ENCODE data around the gene NAP1L4. TPM values are rescaled to one million over a fixed set of nuclear protein-coding genes. Genes with fewer than 3 reads are reported as not detected.

NAP1L4 gene
- total and polyA plus RNA-seq, 2 of the 8 experiments (the other 6 are each of a cell fraction or from before 2014, with no cell fraction given): 75.8 to 194 TPM

GRCh38 chr11:2904153-2905052 lies 87.7 kb downstream of the NAP1L4 start:
- no peak overlapping the region for H2AK5ac ChIP-seq (ENCODE audit: low read depth, low read length)
- H4K91ac ChIP-seq (replicated peaks; ENCODE audit: insufficient read length, low read length): no peak overlapping the region
- no peak overlapping the region for H3K9ac ChIP-seq (replicated peaks in 1 of 4; ENCODE audit: extremely low read depth in 1 of 4, low read depth in 3 of 4, low read length in 3 of 4)
- H3K4ac ChIP-seq (replicated peaks; ENCODE audit: insufficient read length, low read depth, low read length): no peak overlapping the region
- H3K4me1 ChIP-seq (replicated peaks in 1 of 4; ENCODE audit: control insufficient read depth in 3 of 4, insufficient read depth in 4 of 4, low read length in 3 of 4): peaks cover 0 to 19% (median 14%) of the 10 kb centered on the region in 4 experiments; a peak in 5 of 7 replicates
- no peak overlapping the region for H3K18ac ChIP-seq (ENCODE audit: extremely low read depth, low read length)
- no peak overlapping the region for H2AFZ ChIP-seq (ENCODE audit: low read length)
- peaks cover 7% of the 10 kb centered on the region; the same call in 1 of the 2 replicates for H3K23me2 ChIP-seq (ENCODE audit: low read depth, low read length)
- no peak overlapping the region for H3K4me2 ChIP-seq (ENCODE audit: insufficient read depth in 1 of 2, low read depth in 2 of 2, low read length in 2 of 2)
- DNase-seq (ENCODE audit: low read depth in 1 of 2, low spot score in 2 of 2) (no peak), FAIRE-seq (no peak)
- H2BK5ac ChIP-seq (ENCODE audit: low read depth, low read length): no peak overlapping the region
- no peaks in the 10 kb centered on the region for H3K36me3 ChIP-seq (ENCODE audit: control insufficient read depth in 2 of 4, insufficient read depth in 4 of 4, low read length in 3 of 4)
- no peaks in the 10 kb centered on the region for H3K79me1 ChIP-seq (ENCODE audit: low read depth, low read length)
- no peak overlapping the region for H3K27ac ChIP-seq (ENCODE audit: low read depth, low read length)
- H3K9me3 ChIP-seq (ENCODE audit: insufficient read depth in 2 of 2, low read depth in 1 of 2, low read length in 1 of 2): no peaks in the 10 kb centered on the region
- peaks cover 0 to 25% (median 4%) of the 10 kb centered on the region in 4 experiments; a peak in 4 of 7 replicates for H3K27me3 ChIP-seq (replicated peaks in 1 of 4; ENCODE audit: control insufficient read depth in 3 of 4, extremely low read depth in 1 of 4, insufficient read depth in 3 of 4, low read length in 3 of 4)
- ChIA-PET POLR2A (ENCODE audit: partially characterized antibody) (interaction anchor here (1.4 kb wide), 1 partner anchor 12 kb away, joined by 9 read pairs; no protein-coding TSS in a partner anchor), CTCF (ENCODE audit: partially characterized antibody) (interaction anchor here (0.7 to 6.2 kb wide), 8 partner anchors 12 to 372 kb away, joined by 3 to 68 read pairs (median 4); partner anchors contain the start of gene PHLDA2)
- H3K4me3 ChIP-seq (ENCODE audit: extremely low read depth in 1 of 4, insufficient read depth in 2 of 4, low read depth in 3 of 4, low read length in 4 of 4): no peak overlapping the region
- no peak overlapping the region for H2BK120ac ChIP-seq (replicated peaks; ENCODE audit: low read depth, low read length)
- 0 out of 2 replicates have a peak overlapping the region, but pooled peaks have one; percentile 14 for H2BK12ac ChIP-seq (ENCODE audit: low read depth, low read length)
- no peak overlapping the region for H4K8ac ChIP-seq (ENCODE audit: extremely low read depth, insufficient read depth, low read length)
- H3K56ac ChIP-seq (replicated peaks; ENCODE audit: insufficient read length, low read depth, low read length): no peak overlapping the region
- H3K23ac ChIP-seq (ENCODE audit: insufficient read length): no peak overlapping the region
- WGBS, 2 experiments (ENCODE audit: extremely low coverage in 1 of 2, insufficient coverage in 1 of 2, insufficient read length in 1 of 2, insufficient replicate concordance in 2 of 2, low coverage in 1 of 2, low lambda C conversion rate in 2 of 2, missing lambda C conversion rate in 1 of 2): 84% methylated on average over 17 of the region's 21 CpGs; no CpG with 5 or more reads in 1 of the 2 experiments
- H4K5ac ChIP-seq (ENCODE audit: insufficient read length, low read depth, low read length): no peak overlapping the region
- no peak overlapping the region for H2BK15ac ChIP-seq (ENCODE audit: low read length)
- H3K79me2 ChIP-seq (ENCODE audit: control insufficient read depth in 1 of 2, insufficient read depth in 2 of 2, low read length in 2 of 2): no peaks in the 10 kb centered on the region
- H4K20me1 ChIP-seq (replicated peaks in 1 of 2; ENCODE audit: control insufficient read depth in 1 of 2, insufficient read depth in 2 of 2, low read length in 2 of 2): no peaks in the 10 kb centered on the region
- no peak overlapping the region for H2BK20ac ChIP-seq (ENCODE audit: low read length)
- TF ChIP-seq CTCF (IDR thresholded peaks at IDR 0.05; ENCODE audit: control extremely low read depth in 1 of 3, insufficient read depth in 1 of 3, low read depth in 1 of 3, low read length in 3 of 3) (no peak), RFX5 (IDR thresholded peaks at IDR 0.05; ENCODE audit: borderline replicate concordance, low read depth, low read length) (no peak), TBP (IDR thresholded peaks at IDR 0.05; ENCODE audit: low read depth, low read length) (no peak), POLR2A (IDR thresholded peaks at IDR 0.05; ENCODE audit: control extremely low read depth in 1 of 2, low read depth in 2 of 2, low read length in 2 of 2) (no peak), RXRA (IDR thresholded peaks at IDR 0.05; ENCODE audit: insufficient read depth, low read depth, low read length) (no peak), BCL11A (IDR thresholded peaks at IDR 0.05; ENCODE audit: low read depth in 2 of 2, low read length in 2 of 2) (no peak), NANOG (IDR thresholded peaks at IDR 0.05; ENCODE audit: insufficient read depth, low read depth, low read length, poor library complexity, severe bottlenecking) (no peak)
- H3K14ac ChIP-seq (ENCODE audit: insufficient read length): no peak overlapping the region

Data from H1 (cell line).